NCI-H2107 treated with DMSO at 0.1 percent for 48 hours (cell line): ENCODE data around the gene MALRD1.

Experiments
- DNase-seq: peaks from one replicate; lab custom pipeline; 2025; ENCODE audit not compliant: unreplicated experiment; lab: John Stamatoyannopoulos, UW

MALRD1 gene

DNA sequence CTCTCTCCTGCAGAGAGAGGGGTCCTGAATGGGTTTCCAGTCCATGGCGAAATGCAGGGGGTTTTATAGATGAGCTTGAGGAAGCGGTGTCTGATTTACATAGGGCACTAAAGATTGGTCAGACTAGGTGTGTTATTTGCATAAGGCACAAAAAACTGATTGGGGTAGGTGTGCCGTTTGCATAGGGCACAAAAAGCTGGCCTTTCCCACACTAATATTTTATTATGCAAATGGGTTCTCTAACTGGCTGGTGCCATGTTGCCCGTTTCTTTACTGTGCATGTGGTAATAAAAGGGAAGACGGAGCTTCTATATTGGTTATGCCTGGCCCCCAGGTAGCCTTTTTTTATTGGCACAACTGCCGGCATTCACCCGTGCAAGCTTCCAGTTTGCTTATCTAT is 50.2 kb downstream of the MALRD1 start:
- DNase-seq: no peak

DNA sequence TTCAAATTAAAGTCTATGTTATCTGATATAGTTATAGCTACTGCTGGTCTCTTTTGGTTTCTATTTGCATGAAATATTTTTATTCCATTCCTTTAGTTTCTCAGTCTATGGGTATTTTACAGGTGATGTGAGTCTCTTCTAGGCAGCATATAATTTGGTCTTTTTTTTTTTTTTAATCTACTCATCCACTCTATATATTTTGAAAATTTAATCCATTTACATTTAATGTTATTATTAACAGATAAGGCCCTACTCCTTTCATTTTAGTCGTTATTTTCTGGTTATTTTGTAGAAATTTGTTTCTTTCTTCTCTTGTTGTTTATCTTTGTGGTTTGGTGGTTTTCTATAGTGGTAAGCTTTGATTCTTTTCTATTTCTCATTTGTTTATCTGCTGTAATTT is 58.8 kb downstream of the MALRD1 start:
- no peak for DNase-seq

DNA sequence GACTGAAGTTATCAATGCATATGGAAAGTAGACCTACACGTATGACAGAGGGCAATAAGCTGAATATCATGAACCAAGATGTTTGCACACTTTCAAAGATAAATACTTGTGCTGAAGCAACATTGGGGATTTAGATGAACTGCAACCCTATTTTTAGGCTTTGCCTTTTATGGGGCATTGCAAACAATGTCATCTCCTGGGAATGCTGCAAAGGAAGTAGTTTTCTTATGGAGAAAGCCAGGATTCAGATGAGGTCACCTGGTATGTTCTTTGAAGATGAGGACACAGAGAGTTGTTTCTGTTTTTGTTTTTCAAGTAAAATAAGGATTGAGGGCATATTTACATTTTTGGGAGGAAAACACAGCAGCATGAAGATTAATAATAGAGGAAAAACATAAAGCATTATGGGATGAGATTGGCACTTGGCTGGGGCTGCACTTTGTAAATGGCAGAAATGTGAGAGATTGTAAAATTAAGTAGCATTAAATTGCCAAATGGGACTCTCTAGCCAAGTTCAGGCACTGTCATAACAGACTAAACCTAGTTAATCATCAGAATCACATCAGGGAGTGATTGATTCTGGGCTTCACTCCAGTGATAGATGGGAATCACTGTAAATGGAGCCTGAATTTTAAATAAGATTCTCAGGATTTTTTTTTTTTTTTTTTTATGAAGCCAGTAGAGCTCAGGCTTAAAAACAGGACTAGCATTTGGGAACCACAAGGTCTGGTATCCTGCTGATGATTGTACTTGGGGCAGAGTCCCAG is 63.1 kb downstream of the MALRD1 start:
- no peak for DNase-seq

GRCh38 chr10:19117438-19117837 is 68.8 kb downstream of the MALRD1 start:
- DNase-seq: no peak

DNA sequence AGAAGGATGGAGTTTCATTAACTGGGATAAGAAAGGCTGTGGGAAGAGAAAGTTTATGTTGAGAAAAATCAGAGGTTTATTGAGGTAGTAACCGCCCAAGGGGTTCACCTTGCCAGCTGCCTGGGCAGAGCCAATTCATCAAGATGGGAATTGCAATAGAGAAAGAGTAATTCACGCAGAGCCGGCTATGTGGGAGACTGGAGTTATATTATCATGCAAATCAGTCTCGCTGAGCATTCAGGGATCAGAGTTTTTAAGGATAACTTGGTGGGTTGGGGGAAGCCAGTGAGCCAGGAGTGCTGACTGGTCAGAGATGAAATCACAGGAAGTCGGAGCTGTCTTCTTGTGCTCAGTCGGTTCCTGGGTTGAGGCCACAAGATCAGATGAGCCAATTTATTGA is 70.6 kb downstream of the MALRD1 start:
- no peak for DNase-seq

- DNase-seq: no peak
Observed at GRCh38 chr10:19120381-19120908, 71.8 kb downstream of the MALRD1 start.

DNA sequence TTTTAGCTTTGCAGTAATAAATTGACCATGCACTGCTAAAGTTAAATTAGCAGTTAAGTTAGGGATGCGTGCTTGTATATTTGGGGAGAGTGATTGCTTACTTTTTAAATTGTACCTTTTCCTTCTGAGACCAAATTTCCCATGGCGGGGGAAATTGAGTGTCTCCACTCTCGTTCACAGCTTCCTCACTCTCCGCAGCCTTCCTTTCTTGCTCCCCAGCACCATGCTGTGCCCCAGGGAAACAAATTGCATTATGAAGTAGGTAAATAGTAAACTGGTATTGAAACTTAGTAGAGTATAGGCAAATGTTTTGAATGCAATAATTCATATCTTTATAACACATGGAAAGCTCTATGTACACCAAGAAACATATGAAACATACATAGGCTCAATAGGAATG is 85.4 kb downstream of the MALRD1 start:
- DNase-seq: no peak

DNA sequence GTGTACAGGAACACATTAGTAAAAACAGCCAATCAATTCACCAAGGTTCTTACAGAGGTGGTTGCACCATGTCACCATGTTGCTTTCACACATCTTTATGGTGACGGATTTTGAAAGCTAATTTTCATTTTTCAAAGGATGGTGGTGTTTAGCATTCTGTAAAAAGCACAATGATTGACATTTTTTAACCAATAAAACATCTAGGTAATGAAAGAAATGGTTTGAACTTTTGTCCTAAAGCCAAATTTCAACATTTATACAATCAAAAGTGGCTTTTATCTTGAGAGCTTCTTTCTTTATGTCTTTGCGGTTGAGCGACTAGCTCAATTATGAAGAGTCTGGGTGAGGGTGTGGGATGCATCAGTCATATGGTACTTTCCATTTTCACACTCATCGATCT is 94.4 kb downstream of the MALRD1 start:
- DNase-seq: no peak

DNA sequence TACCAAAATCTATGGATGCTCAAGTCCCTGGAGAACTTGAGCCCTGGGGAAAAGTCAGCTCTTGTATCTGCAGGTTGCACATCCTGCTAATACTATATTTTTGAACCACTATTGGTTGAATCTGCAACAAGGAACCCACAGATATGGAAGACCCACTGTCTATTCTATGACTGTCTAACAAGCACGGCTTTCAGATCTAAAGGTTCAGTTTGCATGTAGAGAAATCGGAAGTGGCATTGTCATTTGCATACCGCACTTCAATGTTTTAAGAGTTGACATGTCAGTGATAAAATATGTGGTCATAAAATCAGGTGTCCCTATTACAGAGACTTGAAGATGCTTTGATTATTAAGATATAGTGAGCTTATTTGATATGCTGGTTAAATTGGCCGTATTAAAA is 95.6 kb downstream of the MALRD1 start:
- no peak for DNase-seq

DNA sequence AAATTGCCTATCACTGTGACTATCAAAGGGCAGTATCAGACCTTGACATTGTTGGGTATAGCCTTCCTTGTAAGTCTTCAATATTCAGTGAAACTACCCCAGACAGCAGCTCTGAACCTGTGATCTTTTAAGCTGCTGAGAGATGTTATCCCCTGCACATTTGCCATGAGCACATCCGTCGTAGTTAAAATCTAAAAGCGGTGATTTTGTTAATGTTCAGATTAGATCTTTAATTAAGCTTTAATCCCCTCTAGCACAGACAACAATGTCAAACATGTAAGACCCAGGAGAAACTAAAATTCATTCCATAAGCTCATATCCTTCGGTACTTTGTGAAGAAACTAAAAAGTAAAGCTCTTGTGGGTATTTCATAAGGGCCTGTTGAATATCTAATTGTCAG is 105.8 kb downstream of the MALRD1 start:
- no peak for DNase-seq

GRCh38 chr10:19158358-19158757 is 109.8 kb downstream of the MALRD1 start:
- no peak for DNase-seq

GRCh38 chr10:19158870-19159269 is 110.3 kb downstream of the MALRD1 start:
- no peak for DNase-seq

- no peak for DNase-seq
Observed at GRCh38 chr10:19164461-19164860, 115.9 kb downstream of the MALRD1 start.

DNA sequence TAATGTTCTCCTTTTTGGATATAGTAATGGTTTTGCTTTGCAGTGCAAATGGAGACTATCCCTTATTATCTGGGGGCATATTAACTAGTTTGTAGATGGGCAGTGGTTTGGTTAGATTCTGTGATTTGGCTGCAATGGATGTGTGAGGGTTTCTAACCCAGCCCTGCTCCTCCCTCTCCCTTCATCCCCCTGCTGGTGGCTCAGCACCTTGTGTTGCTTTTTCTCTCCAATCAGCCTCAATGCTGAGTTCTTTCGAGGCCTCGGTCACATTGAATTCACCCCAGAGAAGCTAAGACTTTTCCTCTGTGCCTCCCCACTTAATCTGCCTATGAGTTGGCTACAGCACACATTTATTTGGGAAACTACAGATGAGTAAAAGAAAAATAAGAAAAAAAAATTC is 120.0 kb downstream of the MALRD1 start:
- no peak for DNase-seq

DNA sequence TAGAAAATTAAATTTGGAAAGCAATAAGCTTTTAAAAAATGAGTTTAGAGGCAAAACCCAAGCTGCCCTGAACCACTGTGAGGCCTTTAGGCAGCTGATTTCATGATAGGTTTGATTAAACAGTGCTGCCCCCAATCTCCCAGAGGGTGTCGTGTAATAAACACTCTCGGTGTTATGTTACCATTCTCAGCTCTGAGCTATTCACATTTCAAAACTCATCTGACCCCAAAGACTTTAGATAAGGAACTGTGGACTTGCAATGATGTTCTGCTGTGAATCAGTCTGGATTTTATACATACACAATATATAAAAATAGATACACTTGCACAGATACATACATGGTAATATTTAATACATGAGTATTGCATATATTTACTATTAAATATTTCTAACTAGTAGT is 120.4 kb downstream of the MALRD1 start:
- no peak for DNase-seq

GRCh38 chr10:19169684-19170083 is 121.1 kb downstream of the MALRD1 start:
- no peak for DNase-seq

DNA sequence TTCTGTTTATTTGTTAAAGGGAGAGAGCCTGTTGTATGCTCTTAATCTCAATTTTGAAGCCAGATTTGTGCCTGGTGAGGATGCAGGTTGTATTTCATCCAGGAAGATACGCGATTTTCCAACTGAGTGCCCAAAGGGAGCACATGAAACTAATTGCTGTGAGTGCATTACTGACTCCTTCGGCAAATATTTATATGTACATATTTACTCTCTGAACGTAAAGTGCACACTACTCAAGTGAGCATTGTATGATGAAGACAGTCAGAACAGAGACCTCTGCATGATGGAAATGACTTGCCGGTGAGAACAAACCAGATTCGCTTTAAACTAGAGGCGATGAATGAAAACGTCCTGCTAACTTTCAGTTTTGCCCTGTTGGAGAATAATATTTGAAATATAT is 130.1 kb downstream of the MALRD1 start:
- DNase-seq: no peak

GRCh38 chr10:19184891-19185290 is 136.3 kb downstream of the MALRD1 start:
- no peak for DNase-seq

- no peak for DNase-seq
Observed at GRCh38 chr10:19194866-19195265, 146.3 kb downstream of the MALRD1 start.

DNA sequence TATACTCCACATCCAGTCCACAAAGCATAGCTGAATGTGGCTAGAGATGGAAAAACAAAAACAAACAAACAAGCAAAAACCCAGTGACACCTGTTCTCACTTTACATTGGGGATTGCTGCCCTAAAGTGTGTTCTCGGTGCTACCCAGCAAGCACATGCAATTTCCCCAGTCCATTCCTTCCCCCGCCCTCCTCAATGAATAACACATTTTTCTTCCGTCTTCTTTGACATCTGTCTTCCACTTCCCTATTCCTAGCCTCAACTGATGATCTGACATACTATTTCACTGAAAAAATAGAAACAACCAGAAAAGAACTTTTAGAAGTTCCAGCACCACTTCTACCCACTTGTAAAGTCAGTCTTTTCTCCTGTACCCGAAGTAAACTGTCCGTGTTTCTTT is 147.1 kb downstream of the MALRD1 start:
- no peak for DNase-seq

GRCh38 chr10:19200211-19200610 is 151.6 kb downstream of the MALRD1 start:
- no peak for DNase-seq

- DNase-seq: no peak
Observed at GRCh38 chr10:19204246-19204917, 155.8 kb downstream of the MALRD1 start.

GRCh38 chr10:19209319-19209718 is 160.7 kb downstream of the MALRD1 start:
- DNase-seq: no peak
